ENCODE data around the gene DLG5.
A peak's percentile ranks its signal among the peaks of the same experiment; 100 is the strongest.

DLG5 gene

DNA sequence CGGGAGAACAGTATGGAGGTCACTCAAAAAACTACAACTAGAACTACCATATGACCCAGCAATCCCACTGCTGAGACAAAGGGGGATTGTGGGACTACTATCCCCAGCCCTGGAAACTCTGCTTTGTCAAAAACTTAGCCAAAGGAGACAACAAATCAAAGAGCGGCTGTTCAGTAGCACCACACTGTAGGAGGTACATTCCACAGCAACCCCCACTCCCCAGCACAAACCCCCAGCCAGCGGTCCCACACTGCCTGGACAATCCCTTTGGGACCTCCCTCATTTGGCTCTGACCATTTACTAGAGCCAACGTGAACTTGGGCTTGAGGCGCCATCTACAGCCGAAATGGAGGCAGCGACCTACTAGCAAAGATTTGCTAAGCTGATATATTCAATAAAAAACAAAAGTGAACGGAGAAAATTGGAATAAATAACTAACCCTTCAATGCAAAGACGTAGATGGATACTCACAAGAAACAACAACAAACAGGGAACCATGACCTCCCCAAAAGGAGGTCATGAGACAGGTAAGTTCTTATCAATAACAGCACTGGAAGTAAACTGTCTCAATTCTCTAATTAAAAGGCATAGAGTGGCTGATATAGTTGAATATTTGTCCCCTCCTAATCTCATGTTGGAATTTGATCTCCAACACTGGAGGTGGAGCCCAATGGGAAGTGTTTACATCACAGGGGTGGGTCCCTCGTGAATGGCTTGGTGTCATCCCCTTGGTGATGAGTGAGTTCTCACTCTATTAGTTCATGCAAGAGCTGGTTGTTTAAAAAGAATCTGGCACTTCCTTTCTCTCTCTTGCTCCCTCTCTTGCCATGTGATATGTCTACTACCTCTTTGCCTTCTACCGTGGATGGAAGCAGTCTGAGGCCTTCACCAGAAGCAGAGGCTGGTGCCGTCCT lies 170.0 kb downstream of the DLG5 start:
- peak; percentile 0 for DNase-seq

DNA sequence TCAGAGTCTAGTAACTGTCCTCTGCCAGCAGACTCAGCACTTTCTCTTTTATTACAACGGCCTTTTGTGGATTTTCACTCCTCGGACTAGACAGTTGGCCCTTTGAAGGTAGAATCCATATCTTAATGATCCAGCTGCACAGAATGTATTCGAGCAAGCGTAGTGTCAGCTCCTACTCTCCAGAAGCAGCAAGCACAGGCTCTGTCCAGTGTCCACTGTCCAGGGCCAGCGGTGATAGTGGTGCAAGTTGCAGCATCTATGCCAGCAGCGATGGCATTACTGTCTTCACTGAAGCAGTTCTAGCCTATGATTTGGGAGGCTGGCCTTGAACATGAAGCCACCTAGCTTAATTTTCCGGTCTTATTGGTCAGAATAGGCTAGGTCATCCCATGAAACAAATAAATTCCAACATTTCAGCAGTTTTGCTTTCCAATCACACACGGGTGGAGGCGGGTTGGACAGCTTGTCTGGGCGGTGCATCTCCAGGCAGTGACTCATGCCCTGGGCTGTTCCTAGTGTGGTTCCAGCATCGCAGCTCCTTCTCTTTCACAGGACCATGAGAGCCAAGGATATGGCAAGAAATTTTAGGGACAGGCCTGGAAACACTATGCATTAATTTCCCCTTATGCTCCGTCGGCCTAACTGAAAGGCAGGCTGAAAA lies 180.4 kb downstream of the DLG5 start:
- DNase-seq, result no peak

GRCh38 chr10:77744245-77744644 lies 182.3 kb downstream of the DLG5 start:
- DNase-seq, result no peak

DNA sequence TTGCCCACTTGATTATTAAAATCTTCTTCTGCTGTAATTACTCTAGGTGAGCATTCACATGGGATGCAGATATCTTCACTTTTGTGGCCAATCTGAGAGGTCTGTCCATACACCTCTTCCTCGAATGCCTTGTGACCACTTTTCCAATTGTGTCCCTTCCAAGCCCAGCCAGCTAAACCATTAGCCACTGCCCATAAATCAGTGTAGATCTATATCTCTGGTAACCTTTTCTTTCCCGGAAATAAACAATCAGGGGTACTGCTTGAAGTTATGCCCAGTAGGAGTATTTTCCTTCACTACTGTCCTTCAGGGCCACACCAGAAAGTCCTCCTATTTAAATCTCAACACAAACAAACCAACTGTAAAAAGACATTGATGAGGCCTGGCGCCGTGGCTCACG lies 184.4 kb downstream of the DLG5 start:
- no peak for DNase-seq

DNA sequence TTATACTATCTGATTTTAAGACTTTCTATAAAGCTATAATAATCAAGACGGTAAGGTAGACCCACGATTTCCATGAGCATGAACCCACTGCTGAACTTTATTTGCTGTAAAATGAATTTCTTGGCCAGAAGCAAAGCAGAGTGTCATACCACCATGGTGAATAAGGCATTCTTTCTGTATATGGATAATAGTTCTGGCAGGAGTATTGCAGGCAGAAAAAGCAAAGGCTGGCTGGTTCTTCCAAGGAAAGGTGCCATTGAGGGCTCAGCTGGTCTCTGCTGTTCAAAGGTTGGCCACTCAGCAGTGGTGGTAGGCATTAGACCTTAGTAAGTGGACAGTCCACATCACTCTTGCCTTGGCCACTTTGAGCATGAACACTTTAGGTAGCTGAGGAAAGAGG lies 184.8 kb downstream of the DLG5 start:
- DNase-seq, result no peak
